Adrenal gland (tissue), 12 donors: ENCODE results near the gene WDR4. TPM values are rescaled to one million over a fixed set of nuclear protein-coding genes. Genes with fewer than 3 reads are reported as not detected.
"Not testable (repeated sequence)": the region's sequence is repeated elsewhere in the genome, so short reads cannot be mapped to it uniquely, and the experiment has no call there.

Experiments
- DNase-seq, 7 donors: peaks; one replicate each; pipeline ENCODE4 v3.0.0-alpha.2; 2019 to 2020
- H3K27ac ChIP-seq, 5 donors: fragments of 200-600 bp; sonication (generic) in 4 of 5; 1 replicate in 3 of 5; 2 replicates in 2 of 5; pipeline versions ENCODE4 v1.5.1 to v1.8.0; 2016 to 2020; ENCODE audit warnings: mild to moderate bottlenecking in 1 of 5
- H3K27me3 ChIP-seq: fragments of 200-600 bp; 2 replicates; pipeline ENCODE4 v1.8.0; 2021
- H3K36me3 ChIP-seq, 2 donors: fragments of 200-600 bp; replicated peaks in 1 of 2; 1 replicate in 1 of 2; 2 replicates in 1 of 2; pipeline versions ENCODE4 v1.5.1 to v1.8.0; 2018 to 2022
- H3K4me1 ChIP-seq, 2 donors: fragments of 200-600 bp; replicated peaks in 1 of 2; 1 replicate in 1 of 2; 2 replicates in 1 of 2; pipeline versions ENCODE4 v1.5.1 to v1.8.0; 2018 to 2021
- H3K4me3 ChIP-seq, 4 donors: fragments of 200-600 bp; sonication (generic) in 3 of 4; one replicate each; pipeline ENCODE4 v1.5.1; 2016 to 2018
- H3K9me3 ChIP-seq, 3 donors: fragments of 200-600 bp; sonication (generic) in 1 of 3; replicated peaks in 1 of 3; 1 replicate in 2 of 3; 2 replicates in 1 of 3; pipeline versions ENCODE4 v1.5.1 to v1.8.0; 2016 to 2021
- CTCF ChIP-seq, 6 experiments: fragments of 450-650 bp in 4 of 6; fragments of 200-600 bp in 2 of 6; sonication (generic) in 1 of 6; IDR thresholded peaks; 1 replicate in 5 of 6; 2 replicates in 1 of 6; pipeline versions ENCODE4 v1.5.1 to v1.8.0; 2016 to 2021; ENCODE audit warnings: antibody characterized with exemption in 6 of 6, mild to moderate bottlenecking in 2 of 6, moderate library complexity in 1 of 6
- POLR2A ChIP-seq, 2 donors: fragments of 450-650 bp; IDR thresholded peaks; one replicate each; pipeline ENCODE4 v1.6.1; 2017; ENCODE audit warnings: antibody characterized with exemption in 2 of 2, mild to moderate bottlenecking in 2 of 2, moderate library complexity in 1 of 2
- WGBS, 4 donors: extraction: QIAGEN DNeasy Blood & Tissue Kit in 2 of 4; methylation state at CpG; one replicate each; pipeline versions ENCODE4 v1.1.5 to v1.1.7; 2013 to 2017; 5-methylcytosine and 5-hydroxymethylcytosine counted together
- intact Hi-C, 2 donors: fragments of 100-400 bp; cut with DNase I; formaldehyde crosslinking; loops; one replicate each; pipeline versions ENCODE4 v1.14.1 to v1.15.0; 2022 to 2023
- polyA plus RNA-seq, 3 donors: library from polyadenylated mRNA; stranded (reverse); fragments of 200-250 nt in 2 of 3; fragments of 350-450 nt in 1 of 3; fragmentation: Illumina TruSeq in 1 of 3; extraction: RNeasy Lipid Tissue Mini Kit (QIAGEN cat#74804) in 1 of 3; gene quantifications; one replicate each; pipeline ENCODE4 v1.2.3, GENCODE V29; 2013 to 2014
- total RNA-seq, 9 donors: library from RNA; depleted of rRNA in 4 of 9; stranded (reverse); fragments of >200 nt in 4 of 9; fragments of 120-200 nt in 1 of 9; fragmentation: NEBNext Ultra II Directional in 1 of 9; extraction: Animal tissue kit (Norgen Biotek cat#: 25700) in 1 of 9; gene quantifications; one replicate each; pipeline versions ENCODE4 v1.1.0 to v1.2.4, GENCODE V29; 2013 to 2023
- donor health status: healthy with polysubstance abuse.
- donor health status: Bipolar disorder and iron deficiency.
- donor health status: DM: yes; HTN: yes; CAD: no.
- donor health status: DM: no; HTN: no; CAD: no.
- donor health status: DM: no; HTN: no; CAD: no.
- donor health status: DM: yes; HTN: yes; CAD: no.

The WDR4 gene
- total and polyA plus RNA-seq, 12 donors: 3.6 to 19.3 (median 5.8) TPM

GRCh38 chr21:42841156-42841915 lies 38.0 kb downstream of the WDR4 start:
- H3K4me1 ChIP-seq: peaks cover 15 to 19% of the 10 kb centered on the region in 2 donors
- H3K4me3 ChIP-seq: no peak overlapping the region
- no peak overlapping the region for H3K27ac ChIP-seq
- H3K9me3 ChIP-seq: no peaks in the 10 kb centered on the region
- 92 to 95% (median 94%) methylated on average over 9 to 21 of the region's 21 CpGs for WGBS, 4 donors
- peak in 6 of 7 donors; percentile 5 to 28 (median 10) for DNase-seq
- intact Hi-C loops: no loop called here
- H3K36me3 ChIP-seq: peaks cover 0 to 10% of the 10 kb centered on the region in 2 donors
- H3K27me3 ChIP-seq: no peaks in the 10 kb centered on the region
- no peak for TF ChIP-seq POLR2A (IDR thresholded peaks at IDR 0.05)
- TF ChIP-seq CTCF (IDR thresholded peaks at IDR 0.05): no peak

GRCh38 chr21:42840411-42841155 lies 38.8 kb downstream of the WDR4 start:
- Histone ChIP-seq H3K9me3 (no peaks in the 10 kb centered on the region), H3K4me3 (no peak overlapping the region), H3K27ac (no peak overlapping the region), H3K27me3 (no peaks in the 10 kb centered on the region), H3K36me3 (peaks cover 0 to 10% of the 10 kb centered on the region in 2 donors), H3K4me1 (peaks cover 13 to 15% of the 10 kb centered on the region in 2 donors)
- intact Hi-C loops: no loop called here
- TF ChIP-seq CTCF (IDR thresholded peaks at IDR 0.05): no peak
- no peak for TF ChIP-seq POLR2A (IDR thresholded peaks at IDR 0.05)
- peak in 6 of 7 donors; percentile 0 to 45 (median 11) for DNase-seq
- whole genome bisulfite sequencing, 4 donors: 92 to 96% (median 94%) methylated on average over 14 of the region's 14 CpGs

- Histone ChIP-seq H3K27me3 (no peaks in the 10 kb centered on the region), H3K4me1 (peaks cover 4 to 5% of the 10 kb centered on the region in 2 donors), H3K27ac (no peak overlapping the region), H3K36me3 (peaks cover 0 to 10% of the 10 kb centered on the region in 2 donors), H3K9me3 (no peaks in the 10 kb centered on the region), H3K4me3 (no peak overlapping the region)
- no peak for TF ChIP-seq CTCF (IDR thresholded peaks at IDR 0.05)
- no peak for TF ChIP-seq POLR2A (IDR thresholded peaks at IDR 0.05)
- peak in 6 of 7 donors; percentile 6 to 40 (median 10) for DNase-seq
- intact Hi-C loops: no loop called here
- 85 to 90% (median 88%) methylated on average over 12 to 29 of the region's 29 CpGs for WGBS, 4 donors
Measured at GRCh38 chr21:42839271-42840231, 39.8 kb downstream of the WDR4 start.

- H3K9me3 ChIP-seq, H3K27ac ChIP-seq, H3K4me1 ChIP-seq, H3K27me3 ChIP-seq, intact Hi-C loops, H3K36me3 ChIP-seq, H3K4me3 ChIP-seq: not testable (repeated sequence)
- 81 to 88% (median 84%) methylated on average over 8 of the region's 8 CpGs for WGBS, 4 donors
- DNase-seq: peak in 3 of 7 donors; percentile 2 to 39 (median 10)
Measured at GRCh38 chr21:42838212-42838690, 41.1 kb downstream of the WDR4 start.
